HG03521 (cell line): Measurements from ENCODE around the gene MAGI2.

Experiments used
- ATAC-seq: cut with Tn5 transposase; IDR thresholded peaks from one replicate; pipeline ENCODE4 v1.9.1; 2021; ENCODE audit warnings: mild to moderate bottlenecking, moderate library complexity; ENCODE audit not compliant: unreplicated experiment

MAGI2 gene

DNA sequence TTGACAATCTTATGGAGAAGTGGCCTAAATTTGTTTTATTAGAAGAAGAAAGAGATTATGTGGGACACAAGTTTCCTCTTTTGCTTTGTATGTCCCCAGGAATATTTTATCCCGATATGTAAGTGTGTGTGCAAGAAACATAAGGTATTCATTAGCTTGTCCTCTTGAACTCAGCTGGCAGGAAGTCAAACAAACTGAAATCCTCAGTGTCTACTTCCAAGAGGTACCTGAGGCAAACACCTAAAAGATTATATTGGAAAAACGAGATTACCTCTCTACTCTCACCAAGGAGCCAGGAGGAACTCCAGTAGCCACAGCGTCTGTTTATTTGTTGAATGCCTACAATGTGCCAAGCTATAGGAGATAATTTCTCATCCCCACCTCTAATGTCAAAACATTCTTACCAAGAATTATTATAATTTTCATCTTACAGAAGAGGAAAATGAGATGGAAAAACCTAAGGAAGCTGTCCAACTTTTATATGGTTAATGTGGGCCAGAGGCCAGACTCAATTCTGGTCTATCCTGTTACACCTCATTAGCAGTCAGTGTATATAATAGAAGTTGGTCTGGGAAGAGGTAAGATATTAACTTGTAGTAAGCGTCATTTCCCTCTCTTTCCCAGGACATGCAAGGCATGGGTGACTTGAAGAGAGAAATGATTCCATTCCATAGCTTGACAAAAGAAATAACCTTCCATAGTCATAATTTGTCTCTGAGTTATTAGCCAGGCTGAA is 692.7 kb downstream of the MAGI2 start:
- ATAC-seq = no peak

- ATAC-seq = no peak
Observed at GRCh38 chr7:78752554-78752953, 700.9 kb downstream of the MAGI2 start.

DNA sequence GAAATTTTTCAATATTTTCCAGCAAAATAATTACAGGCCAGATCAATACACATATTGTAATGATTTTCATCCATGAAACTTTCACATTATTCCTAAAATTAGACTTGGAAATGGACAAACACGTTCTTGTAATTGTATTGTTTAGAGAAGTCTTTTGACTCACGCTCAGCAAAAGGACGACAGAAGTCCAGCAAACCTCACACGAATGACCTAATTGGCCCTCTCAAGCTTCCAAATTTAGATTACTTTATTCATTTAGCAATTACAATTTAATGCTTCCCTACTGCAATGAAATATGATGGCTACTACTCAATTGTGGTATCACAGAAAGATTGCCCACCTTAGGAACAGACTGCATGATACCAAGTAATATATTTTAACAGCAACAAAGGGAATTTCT is 702.2 kb downstream of the MAGI2 start:
- no peak for ATAC-seq

DNA sequence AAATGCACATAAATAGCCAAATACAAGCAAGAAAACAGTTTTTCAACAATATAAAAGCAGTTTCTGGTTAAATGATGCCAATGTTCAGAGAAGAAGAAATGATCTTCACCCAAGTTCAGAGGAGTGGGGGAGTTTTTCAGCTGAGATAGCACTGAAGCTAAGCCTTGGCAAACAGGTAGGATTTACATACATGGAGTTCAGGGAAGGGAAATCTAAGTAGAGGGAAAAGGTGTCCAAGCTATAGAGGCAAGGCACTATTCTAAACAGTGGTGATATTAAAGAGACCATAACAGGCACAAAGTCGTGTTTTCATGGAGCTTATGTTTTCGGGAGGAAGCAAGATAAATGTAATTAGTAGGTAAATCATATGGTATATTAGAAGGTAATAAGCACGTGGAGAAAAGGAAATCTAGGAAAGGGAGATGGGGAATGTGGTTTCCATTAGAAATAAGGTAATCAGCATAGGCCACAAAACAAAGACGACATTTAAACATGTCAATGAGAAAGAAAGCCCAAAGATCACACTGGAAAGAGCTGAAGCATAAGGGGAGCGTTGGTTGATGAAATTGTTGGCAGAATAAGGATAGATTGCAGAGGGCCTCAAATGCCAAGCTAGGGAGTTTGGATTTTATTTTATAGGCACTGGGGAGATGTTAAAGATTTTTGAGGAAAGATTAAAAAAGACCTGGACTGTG is 704.3 kb downstream of the MAGI2 start:
- no peak for ATAC-seq

- no peak for ATAC-seq
Observed at GRCh38 chr7:78747592-78747991, 705.9 kb downstream of the MAGI2 start.

- ATAC-seq = no peak
Observed at GRCh38 chr7:78746301-78746700, 707.2 kb downstream of the MAGI2 start.

DNA sequence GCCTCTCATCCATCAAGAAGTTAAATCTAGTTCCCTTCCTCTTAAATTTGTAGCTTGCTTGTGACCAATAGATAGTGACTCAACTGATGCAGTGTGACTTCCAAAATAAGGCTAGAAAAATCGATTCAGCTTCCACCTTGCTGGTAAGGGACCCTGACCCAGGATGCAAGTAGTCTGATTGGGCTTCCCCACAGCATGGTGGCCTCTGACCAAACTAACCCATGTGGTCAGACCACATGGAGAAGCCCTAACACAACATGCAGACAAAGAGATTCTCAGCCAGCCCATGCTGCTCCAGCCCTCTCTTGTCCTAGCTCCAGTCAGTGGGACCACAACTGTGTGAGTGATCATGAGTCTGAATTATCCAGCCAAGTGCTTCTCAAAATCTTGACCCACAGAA is 710.8 kb downstream of the MAGI2 start:
- ATAC-seq = no peak

- no peak for ATAC-seq
Observed at GRCh38 chr7:78736548-78736947, 716.9 kb downstream of the MAGI2 start.

DNA sequence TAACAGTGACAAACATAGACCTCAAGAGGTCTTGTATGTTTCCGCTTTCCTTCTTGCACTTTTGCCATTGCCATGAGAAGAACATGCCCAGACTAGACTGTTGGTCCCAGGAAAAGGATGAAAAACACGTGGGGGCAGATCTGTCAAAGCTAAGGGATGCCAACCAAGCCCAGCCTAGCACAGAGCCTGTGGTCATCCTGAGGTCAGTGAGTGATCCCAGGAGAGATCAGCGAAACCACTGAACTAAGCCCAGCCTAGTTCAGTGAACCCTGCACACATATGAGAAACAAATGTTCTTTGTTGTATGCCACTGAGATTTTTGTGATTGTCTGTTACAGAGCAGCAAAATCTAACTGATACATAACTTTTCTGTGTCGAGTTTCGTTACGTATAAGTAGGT is 718.8 kb downstream of the MAGI2 start:
- no peak for ATAC-seq

DNA sequence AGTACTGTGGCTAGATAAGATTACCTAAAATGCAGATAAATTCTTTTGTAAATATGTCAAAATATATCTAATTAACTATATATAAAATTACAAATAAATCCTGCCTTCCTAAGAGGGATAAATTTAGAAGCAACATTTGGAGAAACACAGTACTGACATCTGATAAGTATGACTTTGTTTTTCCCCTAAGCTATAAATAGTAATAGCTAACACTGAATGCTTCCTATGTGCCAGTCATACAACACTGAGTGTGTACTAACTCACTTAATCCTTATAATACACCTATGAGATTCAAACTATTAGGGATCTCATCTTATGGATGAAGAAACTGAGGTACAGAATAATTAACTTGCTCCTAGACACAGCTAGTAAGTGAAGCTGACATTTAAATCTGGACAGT is 733.4 kb downstream of the MAGI2 start:
- ATAC-seq = no peak

DNA sequence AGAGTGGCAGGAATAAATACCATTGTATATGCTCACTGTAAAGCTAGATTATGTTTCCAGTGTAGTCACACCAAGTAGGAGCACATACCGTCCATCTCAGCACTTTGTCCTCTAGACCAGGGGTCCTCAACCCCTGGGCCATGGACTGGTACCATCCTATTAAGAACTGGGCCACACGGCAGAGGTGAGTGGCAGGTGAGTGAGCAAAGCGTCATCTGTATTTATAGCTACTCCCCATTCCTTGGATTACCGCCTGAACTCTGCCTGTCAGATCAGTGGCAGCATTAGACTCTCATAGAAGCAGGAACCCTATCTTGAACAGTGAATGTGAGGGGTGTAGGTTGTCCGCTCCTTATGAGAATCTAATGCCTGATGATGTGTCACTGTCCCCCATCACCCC is 735.3 kb downstream of the MAGI2 start:
- ATAC-seq = no peak

DNA sequence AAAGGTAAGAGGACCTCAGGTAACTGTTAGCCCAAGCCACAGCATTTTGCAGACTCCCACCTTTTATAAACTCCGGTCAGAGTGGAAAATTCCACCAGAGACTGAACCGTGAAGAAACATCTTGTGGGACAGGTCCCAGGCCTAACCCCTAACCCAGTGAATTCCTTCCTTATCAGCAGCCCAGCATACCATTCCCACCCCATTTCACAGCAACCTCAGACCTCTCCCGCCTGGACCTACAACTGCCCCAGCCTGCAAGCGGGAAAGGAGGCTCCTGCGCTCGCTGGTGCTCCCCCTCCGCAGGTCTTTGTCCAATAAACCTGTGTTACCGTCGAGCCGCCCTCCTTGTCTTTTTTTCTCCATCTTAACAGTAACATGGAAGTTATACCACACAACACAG is 736.6 kb downstream of the MAGI2 start:
- ATAC-seq = no peak

DNA sequence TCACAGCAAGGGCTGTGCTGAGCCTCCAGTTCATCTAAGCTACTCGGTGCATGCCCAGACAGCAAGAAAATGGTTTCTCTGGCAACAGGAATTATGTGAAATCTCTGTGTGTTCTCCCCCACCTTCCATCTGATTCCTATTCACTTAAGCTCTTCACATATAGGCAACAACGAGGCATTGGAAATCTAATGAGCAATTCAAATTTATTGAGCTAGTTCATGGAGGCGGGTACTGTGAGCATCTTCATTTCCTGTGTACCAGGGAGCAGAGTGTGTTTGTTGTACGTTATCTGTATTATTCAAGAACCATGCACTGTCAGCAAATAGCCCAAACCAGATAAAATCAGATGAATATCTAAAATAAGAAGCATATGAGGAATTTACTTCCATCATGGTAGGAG is 739.1 kb downstream of the MAGI2 start:
- ATAC-seq = no peak

- no peak for ATAC-seq
Observed at GRCh38 chr7:78712111-78712510, 741.4 kb downstream of the MAGI2 start.

DNA sequence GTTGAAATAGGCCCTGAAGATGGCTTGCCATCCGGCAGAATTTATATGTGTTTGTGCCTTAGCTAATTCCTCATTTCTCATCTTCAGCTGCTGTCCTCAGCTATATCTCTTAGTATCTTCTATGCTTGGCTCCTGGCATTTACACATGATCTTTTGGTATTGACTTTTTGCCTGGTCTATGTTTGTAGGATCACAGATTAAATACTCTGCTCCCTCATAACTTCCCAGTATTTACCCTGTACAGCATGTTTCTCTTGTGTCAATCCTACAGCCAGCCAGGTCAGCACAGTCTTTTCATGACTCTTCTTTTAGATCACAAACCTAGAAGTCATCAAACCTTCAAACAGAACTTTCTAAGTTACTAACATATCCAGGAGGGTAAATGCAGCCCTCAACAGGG is 743.8 kb downstream of the MAGI2 start:
- no peak for ATAC-seq

GRCh38 chr7:78704504-78704903 is 749.0 kb downstream of the MAGI2 start:
- ATAC-seq = no peak

GRCh38 chr7:78703391-78703790 is 750.1 kb downstream of the MAGI2 start:
- ATAC-seq = no peak

- no peak for ATAC-seq
Observed at GRCh38 chr7:78702770-78703169, 750.7 kb downstream of the MAGI2 start.

DNA sequence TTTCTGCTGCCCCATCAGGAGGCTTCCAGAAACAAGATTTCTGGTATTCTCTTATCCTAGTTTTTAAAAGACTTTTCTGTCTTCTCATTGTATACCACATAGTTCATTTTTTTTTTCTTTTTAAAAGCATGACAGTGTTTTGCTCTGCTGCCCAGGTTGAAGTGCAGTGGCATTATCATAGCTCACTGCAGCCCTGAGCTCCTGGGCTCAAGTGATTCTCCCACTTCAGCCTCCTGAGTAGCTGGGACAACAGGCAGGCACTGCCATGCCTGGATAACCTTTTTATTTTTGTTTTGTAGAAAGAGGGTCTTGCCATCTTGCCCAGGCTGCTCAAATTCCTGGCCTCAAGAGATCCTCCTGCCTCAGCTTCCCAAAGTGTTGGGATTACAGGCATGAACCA is 757.6 kb downstream of the MAGI2 start:
- no peak for ATAC-seq

- no peak for ATAC-seq
Observed at GRCh38 chr7:78691584-78691983, 761.9 kb downstream of the MAGI2 start.

GRCh38 chr7:78690174-78690573 is 763.3 kb downstream of the MAGI2 start:
- no peak for ATAC-seq

- no peak for ATAC-seq
Observed at GRCh38 chr7:78688376-78688775, 765.1 kb downstream of the MAGI2 start.

GRCh38 chr7:78686189-78686588 is 767.3 kb downstream of the MAGI2 start:
- ATAC-seq = no peak
